GM18517 (cell line): ENCODE results near the gene ATP13A4.
A peak's percentile ranks its signal among the peaks of the same experiment; 100 is the strongest.

Experiments
- ATAC-seq: cut with Tn5 transposase; IDR thresholded peaks from one replicate; pipeline ENCODE4 v1.9.1; 2021; ENCODE audit warnings: mild to moderate bottlenecking, moderate library complexity; ENCODE audit not compliant: unreplicated experiment

Gene ATP13A4, protein sequence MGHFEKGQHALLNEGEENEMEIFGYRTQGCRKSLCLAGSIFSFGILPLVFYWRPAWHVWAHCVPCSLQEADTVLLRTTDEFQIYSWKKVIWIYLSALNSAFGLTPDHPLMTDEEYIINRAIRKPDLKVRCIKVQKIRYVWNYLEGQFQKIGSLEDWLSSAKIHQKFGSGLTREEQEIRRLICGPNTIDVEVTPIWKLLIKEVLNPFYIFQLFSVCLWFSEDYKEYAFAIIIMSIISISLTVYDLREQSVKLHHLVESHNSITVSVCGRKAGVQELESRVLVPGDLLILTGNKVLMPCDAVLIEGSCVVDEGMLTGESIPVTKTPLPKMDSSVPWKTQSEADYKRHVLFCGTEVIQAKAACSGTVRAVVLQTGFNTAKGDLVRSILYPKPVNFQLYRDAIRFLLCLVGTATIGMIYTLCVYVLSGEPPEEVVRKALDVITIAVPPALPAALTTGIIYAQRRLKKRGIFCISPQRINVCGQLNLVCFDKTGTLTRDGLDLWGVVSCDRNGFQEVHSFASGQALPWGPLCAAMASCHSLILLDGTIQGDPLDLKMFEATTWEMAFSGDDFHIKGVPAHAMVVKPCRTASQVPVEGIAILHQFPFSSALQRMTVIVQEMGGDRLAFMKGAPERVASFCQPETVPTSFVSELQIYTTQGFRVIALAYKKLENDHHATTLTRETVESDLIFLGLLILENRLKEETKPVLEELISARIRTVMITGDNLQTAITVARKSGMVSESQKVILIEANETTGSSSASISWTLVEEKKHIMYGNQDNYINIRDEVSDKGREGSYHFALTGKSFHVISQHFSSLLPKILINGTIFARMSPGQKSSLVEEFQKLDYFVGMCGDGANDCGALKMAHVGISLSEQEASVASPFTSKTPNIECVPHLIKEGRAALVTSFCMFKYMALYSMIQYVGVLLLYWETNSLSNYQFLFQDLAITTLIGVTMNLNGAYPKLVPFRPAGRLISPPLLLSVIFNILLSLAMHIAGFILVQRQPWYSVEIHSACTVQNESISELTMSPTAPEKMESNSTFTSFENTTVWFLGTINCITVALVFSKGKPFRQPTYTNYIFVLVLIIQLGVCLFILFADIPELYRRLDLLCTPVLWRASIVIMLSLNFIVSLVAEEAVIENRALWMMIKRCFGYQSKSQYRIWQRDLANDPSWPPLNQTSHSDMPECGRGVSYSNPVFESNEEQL

GRCh38 chr3:193554811-193555210 is at the start of gene ATP13A4:
ATP13A4 (minus strand) TSS chr3:193554895; CDS start chr3:193554799, 96 bp downstream.
- no peak for ATAC-seq

DNA sequence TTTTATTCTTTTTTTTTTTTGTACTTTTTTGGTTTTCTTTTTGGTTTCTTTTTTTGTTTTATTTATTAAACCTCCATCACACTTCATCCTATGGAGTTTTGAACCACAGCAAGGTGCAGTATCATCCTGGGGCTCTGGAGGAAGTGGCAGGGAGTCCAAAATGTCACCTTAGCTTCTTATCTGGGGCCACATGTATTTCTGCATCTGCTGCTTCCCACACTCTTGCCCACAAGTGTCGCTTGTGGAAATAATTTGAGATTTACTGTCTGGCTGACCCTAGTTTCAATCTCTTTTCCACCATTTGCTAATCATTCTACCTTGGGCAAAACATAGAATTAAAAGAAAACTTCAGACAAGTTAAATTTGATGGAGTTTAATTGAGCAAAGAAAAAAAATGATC is 44.7 kb upstream of the ATP13A4 start:
- no peak for ATAC-seq

- ATAC-seq = no peak
Observed at GRCh38 chr3:193598202-193598601, 43.5 kb upstream of the ATP13A4 start.

- ATAC-seq = no peak
Observed at GRCh38 chr3:193595939-193596487, 41.3 kb upstream of the ATP13A4 start.

- no peak for ATAC-seq
Observed at GRCh38 chr3:193594946-193595689, 40.4 kb upstream of the ATP13A4 start.

DNA sequence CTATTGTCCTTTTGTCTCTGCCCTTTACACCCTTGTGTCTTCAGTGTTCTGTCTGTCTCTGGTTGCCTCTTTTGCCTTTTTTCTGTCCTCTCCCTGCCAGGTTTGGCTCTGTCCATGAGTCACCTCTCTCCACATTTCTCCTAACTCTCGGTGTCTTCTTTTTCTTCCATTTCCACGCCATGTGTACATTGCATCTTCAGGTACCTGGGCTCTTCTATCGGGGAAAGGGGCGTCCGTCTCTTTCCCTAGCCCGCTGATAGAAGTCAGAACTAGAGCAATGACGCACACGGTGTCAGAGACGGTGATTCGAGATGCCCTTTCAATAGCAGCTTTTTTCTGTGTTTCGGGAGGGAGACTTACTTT is 39.0 kb upstream of the ATP13A4 start:
- ATAC-seq = peak; percentile 6

DNA sequence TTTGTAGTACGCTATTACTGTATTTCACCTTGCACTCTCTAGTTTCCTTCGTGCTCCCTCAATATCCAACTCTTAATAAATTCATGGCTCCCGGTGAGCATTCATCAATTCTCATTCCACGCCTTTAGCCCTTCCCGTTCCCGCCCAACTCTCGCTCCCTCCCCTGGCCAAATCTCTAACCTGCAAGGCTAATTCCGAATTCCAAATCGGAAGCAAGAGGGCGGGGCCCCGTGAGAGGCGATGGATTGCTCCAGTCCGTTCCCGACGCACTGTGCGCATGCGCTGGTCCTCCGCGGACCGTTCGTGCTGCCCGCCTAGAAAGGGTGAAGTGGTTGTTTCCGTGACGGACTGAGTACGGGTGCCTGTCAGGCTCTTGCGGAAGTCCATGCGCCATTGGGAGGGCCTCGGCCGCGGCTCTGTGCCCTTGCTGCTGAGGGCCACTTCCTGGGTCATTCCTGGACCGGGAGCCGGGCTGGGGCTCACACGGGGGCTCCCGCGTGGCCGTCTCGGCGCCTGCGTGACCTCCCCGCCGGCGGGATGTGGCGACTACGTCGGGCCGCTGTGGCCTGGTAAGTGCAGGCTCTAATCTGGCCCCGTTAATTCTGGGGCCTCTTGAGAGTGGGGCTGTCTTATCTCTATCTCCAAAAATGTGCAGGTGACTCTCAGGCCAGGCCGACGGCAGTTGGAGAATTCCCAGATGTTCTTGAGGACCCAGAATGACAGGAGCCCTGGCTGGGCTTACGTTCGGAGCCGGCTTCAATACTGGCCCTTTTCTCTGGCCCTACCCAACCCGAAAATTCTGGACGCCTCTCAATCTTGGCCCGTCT is 38.4 kb upstream of the ATP13A4 start, which contains the start of gene OPA1:
OPA1 (plus strand) TSS at position 368 of the 827 bp plus-strand sequence; CDS start at position 538, 170 bp downstream.
- peak; percentile 98 for ATAC-seq

DNA sequence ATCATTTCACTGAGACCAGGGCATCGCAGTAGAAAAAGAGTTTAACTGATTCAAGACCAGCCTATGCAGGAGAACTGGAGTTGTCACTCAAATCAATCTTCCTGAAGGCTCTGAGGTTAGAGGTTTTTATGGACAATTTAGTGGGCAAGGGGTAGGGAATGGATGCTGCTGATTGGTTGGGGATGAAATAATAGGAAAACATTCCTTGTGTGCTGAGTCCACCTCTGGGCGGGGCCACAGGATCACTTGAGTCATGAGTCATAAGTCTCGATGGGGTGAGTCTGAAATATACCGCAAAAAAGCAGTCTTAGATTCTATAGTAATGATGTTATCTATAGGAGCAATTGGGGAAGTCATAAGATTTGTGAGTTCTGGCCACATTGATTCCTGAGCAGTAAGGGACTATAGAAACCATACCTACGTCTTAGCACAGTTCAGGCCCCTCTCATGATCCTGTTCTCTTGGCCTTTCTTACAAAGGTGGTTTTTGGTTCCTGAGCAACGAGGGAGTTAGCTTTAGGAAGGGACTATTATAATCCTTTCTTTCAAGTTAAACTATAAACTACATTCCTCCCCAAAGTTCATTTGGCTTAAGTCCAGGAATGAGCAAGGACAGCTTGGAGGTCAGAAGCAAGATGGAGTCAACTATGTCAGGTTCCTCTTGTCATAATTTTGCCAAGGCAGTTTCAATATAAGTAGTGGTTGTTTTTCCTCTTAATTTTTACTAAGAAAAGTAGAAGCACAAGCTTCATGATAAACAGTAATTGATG is 35.6 kb upstream of the ATP13A4 start:
- ATAC-seq = no peak

GRCh38 chr3:193589616-193590015 is 34.9 kb upstream of the ATP13A4 start:
- no peak for ATAC-seq

- ATAC-seq = no peak
Observed at GRCh38 chr3:193589129-193589528, 34.4 kb upstream of the ATP13A4 start.

- no peak for ATAC-seq
Observed at GRCh38 chr3:193586526-193586925, 31.8 kb upstream of the ATP13A4 start.

DNA sequence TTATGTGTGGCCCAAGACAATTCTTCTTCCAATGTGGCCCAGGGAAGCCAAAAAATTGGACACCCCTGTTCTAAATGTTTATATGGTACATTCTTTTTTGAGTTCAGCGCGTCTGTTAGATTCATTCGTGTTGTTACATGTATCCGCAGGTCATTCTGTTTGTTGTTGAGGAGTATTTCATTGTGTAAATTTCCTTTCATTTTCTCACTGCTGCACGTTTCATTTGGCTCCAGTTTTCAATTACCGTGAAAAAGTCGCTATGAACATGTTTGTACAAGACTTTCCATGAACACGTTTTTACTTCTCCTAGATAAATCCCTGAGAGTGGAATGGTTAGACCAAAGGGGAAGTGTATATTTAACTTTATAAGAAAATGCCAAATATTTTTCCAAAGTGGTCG is 30.8 kb upstream of the ATP13A4 start:
- no peak for ATAC-seq

- no peak for ATAC-seq
Observed at GRCh38 chr3:193574488-193575070, 19.9 kb upstream of the ATP13A4 start.

- no peak for ATAC-seq
Observed at GRCh38 chr3:193573403-193574191, 18.9 kb upstream of the ATP13A4 start.

DNA sequence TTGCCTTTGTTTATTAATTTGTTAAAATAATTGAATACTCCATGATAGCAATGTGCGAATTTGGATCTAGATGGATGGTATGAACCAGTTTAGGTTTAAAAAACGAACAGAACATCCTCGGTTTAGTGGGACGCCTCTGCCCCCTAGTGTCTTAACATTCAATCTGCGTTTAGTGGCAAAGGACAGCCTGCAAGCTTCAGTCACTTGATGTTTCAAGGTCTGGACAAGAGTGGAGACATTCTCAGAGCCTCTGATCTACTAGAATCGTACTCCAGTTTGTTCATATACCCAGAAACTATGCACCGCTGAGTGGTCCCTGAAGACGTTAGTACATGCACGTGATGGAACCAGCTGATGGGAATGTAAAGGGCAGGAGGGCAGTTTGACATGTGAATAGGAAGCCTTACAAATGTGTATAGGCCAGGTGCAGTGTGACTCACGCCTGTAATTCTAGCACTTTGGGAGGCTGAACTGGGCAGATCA is 17.8 kb upstream of the ATP13A4 start:
- no peak for ATAC-seq

DNA sequence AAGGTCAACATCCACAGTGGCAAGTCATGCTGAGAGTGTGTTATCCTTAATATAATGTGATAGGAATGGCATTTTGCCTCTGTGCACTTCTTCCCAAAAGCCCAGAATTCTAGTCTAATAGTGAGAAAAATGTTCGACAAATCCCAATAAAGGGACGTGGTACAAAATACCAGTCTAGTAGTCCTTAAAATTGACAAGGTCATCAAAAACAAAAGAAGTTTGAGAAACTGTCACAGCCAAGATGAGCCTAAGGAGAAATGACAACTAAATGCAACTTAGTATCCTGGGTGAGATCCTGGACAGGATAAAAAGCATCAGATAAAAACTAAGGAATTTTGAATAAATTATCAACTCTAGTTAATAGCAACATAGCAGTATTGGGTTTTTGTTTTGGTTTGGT is 14.4 kb upstream of the ATP13A4 start:
- no peak for ATAC-seq

DNA sequence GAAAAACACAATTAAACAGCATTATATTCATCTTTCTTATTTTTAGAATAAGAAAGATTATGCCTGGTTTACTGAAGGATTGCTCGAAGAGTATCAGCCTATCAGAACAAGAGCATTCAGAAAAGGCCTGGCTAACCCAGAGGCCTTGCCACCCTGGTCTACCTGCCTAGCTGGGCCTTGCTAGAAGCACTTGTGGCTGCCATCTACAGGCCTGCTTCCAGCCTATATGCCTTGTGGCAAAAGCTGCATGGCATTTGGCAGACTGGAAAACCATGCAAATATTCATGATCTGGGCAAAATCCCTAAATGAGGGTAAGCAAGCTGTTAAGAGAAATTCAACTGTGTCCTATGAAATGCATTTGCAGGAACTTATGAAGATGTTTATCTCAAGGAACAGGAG is 9.3 kb upstream of the ATP13A4 start:
- no peak for ATAC-seq
